T-helper 9 cell (primary cell): ENCODE measurements around the gene TNNC1.

Experiments
- DNase-seq: peaks from one replicate; pipeline ENCODE4 v3.0.0-alpha.2; 2020

TNNC1 gene

GRCh38 chr3:52456800-52457183, 3.0 kb upstream of the TNNC1 start:
- no peak for DNase-seq

- no peak for DNase-seq
Measured at GRCh38 chr3:52456169-52456799, 2.4 kb upstream of the TNNC1 start.

- DNase-seq: peak; percentile 98
Measured at GRCh38 chr3:52455283-52456168, 1.7 kb upstream of the TNNC1 start, which contains the start of gene NISCH. Gene NISCH, plus strand, starts transcription at chr3:52455604. Its CDS starts 38 bp downstream, at chr3:52455642.

GRCh38 chr3:52454938-52455282, 1.1 kb upstream of the TNNC1 start:
- DNase-seq: no peak

GRCh38 chr3:52454250-52454937, 553 bp upstream of the TNNC1 start:
- DNase-seq: no peak

- no peak for DNase-seq
Measured at GRCh38 chr3:52452570-52453221, 1.1 kb downstream of the TNNC1 start.

GRCh38 chr3:52452126-52452525, 1.7 kb downstream of the TNNC1 start:
- no peak for DNase-seq

GRCh38 chr3:52451237-52452083, 2.4 kb downstream of the TNNC1 start:
- DNase-seq: no peak

GRCh38 chr3:52450489-52451236, 3.2 kb downstream of the TNNC1 start:
- DNase-seq: no peak

GRCh38 chr3:52447512-52448355, 6.1 kb downstream of the TNNC1 start:
- DNase-seq: no peak

- peak; percentile 65 for DNase-seq
Measured at GRCh38 chr3:52446631-52447511, 7.0 kb downstream of the TNNC1 start.

GRCh38 chr3:52446042-52446441, 7.8 kb downstream of the TNNC1 start:
- no peak for DNase-seq

- peak; percentile 60 for DNase-seq
Measured at GRCh38 chr3:52444860-52445793, 8.7 kb downstream of the TNNC1 start, which contains the start of gene SEMA3G. Gene SEMA3G, minus strand, starts transcription at chr3:52445103. Its CDS starts 76 bp downstream, at chr3:52445027.

GRCh38 chr3:52443791-52444687, 9.8 kb downstream of the TNNC1 start:
- DNase-seq: no peak

GRCh38 chr3:52443268-52443610, 10.6 kb downstream of the TNNC1 start:
- no peak for DNase-seq

- no peak for DNase-seq
Measured at GRCh38 chr3:52442409-52443267, 11.2 kb downstream of the TNNC1 start.
